OCI-LY1 (cell line): Measurements from ENCODE around the gene CDH23.

Experiments used
- H2AFZ ChIP-seq: fragments of 200-600 bp; sonication (generic), shearing (Covaris generic); 2 replicates; pipeline ENCODE4 v1.6.0; 2014; ENCODE audit warnings: antibody characterized with exemption, mild to moderate bottlenecking, low read length
- H3F3A ChIP-seq: fragments of 200-600 bp; sonication (generic), shearing (Covaris generic); 2 replicates; pipeline ENCODE4 v1.6.0; 2014; ENCODE audit warnings: mild to moderate bottlenecking, antibody characterized with exemption, low read length, moderate library complexity; ENCODE audit not compliant: insufficient read depth
- H3K27ac ChIP-seq: fragments of 200-600 bp; sonication (generic); 2 replicates; pipeline ENCODE4 v1.5.1; 2014; ENCODE audit warnings: low read length, mixed run types, mild to moderate bottlenecking, low read depth; ENCODE audit not compliant: poor library complexity, severe bottlenecking
- H3K27me3 ChIP-seq: fragments of 200-600 bp; sonication (generic); 2 replicates; pipeline ENCODE4 v1.6.0; 2014; ENCODE audit warnings: antibody characterized with exemption, mild to moderate bottlenecking, low read length, moderate library complexity; ENCODE audit not compliant: insufficient read depth
- H3K36me3 ChIP-seq: fragments of 200-600 bp; sonication (generic); 2 replicates; pipeline ENCODE4 v1.6.1; 2014; ENCODE audit warnings: mild to moderate bottlenecking, antibody characterized with exemption, low read length, moderate library complexity, mixed read lengths; ENCODE audit not compliant: insufficient read depth
- H3K4me1 ChIP-seq: fragments of 200-600 bp; sonication (generic); 2 replicates; pipeline ENCODE4 v1.5.1; 2014; ENCODE audit warnings: mild to moderate bottlenecking, low read length, moderate library complexity; ENCODE audit not compliant: insufficient read depth, severe bottlenecking
- H3K4me2 ChIP-seq: fragments of 200-600 bp; sonication (generic), shearing (Covaris generic); 2 replicates; pipeline ENCODE4 v1.6.1; 2014; ENCODE audit warnings: low read length
- H3K4me3 ChIP-seq: fragments of 200-600 bp; sonication (generic); 2 replicates; pipeline ENCODE4 v1.5.1; 2014; ENCODE audit warnings: low read length, low read depth, mild to moderate bottlenecking, mixed read lengths; ENCODE audit not compliant: poor library complexity, severe bottlenecking
- H3K79me2 ChIP-seq: fragments of 200-600 bp; shearing (Covaris generic); 2 replicates; pipeline ENCODE4 v1.6.1; 2016; ENCODE audit warnings: mixed run types, low read length, mixed read lengths; ENCODE audit not compliant: insufficient read depth
- H3K9ac ChIP-seq: fragments of 200-600 bp; sonication (generic), shearing (Covaris generic); 2 replicates; pipeline ENCODE4 v1.6.1; 2014; ENCODE audit warnings: mild to moderate bottlenecking, low read length, mixed read lengths
- H3K9me2 ChIP-seq: fragments of 200-600 bp; sonication (generic), shearing (Covaris generic); 2 replicates; pipeline ENCODE4 v1.6.1; 2014; ENCODE audit warnings: low read depth, mild to moderate bottlenecking, low read length, mixed read lengths
- H3K9me3 ChIP-seq: fragments of 200-600 bp; shearing (Covaris generic); 2 replicates; pipeline ENCODE4 v1.6.1; 2014; ENCODE audit warnings: low read length, mixed read lengths
- H4K20me1 ChIP-seq: fragments of 200-600 bp; sonication (generic), shearing (Covaris generic); 2 replicates; pipeline ENCODE4 v1.6.0; 2016; ENCODE audit warnings: mild to moderate bottlenecking, low read length; ENCODE audit not compliant: insufficient read depth
- CTCF ChIP-seq: fragments of 200-600 bp; sonication (generic), shearing (Covaris generic); IDR thresholded peaks from 2 replicates; pipeline ENCODE4 v1.5.1; 2017; ENCODE audit warnings: mild to moderate bottlenecking, antibody characterized with exemption, low read length, moderate library complexity, mixed read lengths
- EZH2 ChIP-seq: fragments of 200-600 bp; sonication (generic), shearing (Covaris generic); IDR thresholded peaks from 2 replicates; pipeline ENCODE4 v1.8.0; 2017; ENCODE audit warnings: borderline replicate concordance, mixed run types, mild to moderate bottlenecking, antibody characterized with exemption, low read length, moderate library complexity, mixed read lengths

CDH23 gene

GRCh38 chr10:71444284-71445054, 47.7 kb downstream of the CDH23 start:
- Histone ChIP-seq H3K79me2 (no peaks in the 10 kb centered on the region), H2AFZ (no peak overlapping the region), H3K4me3 (no peak overlapping the region), H3K4me1 (no peaks in the 10 kb centered on the region), H3K4me2 (no peak overlapping the region), H3K36me3 (no peaks in the 10 kb centered on the region), H3K9me3 (no peaks in the 10 kb centered on the region), H3K9me2 (no peaks in the 10 kb centered on the region), H4K20me1 (no peaks in the 10 kb centered on the region), H3K27ac (no peak overlapping the region), H3K9ac (no peak overlapping the region), H3K27me3 (peaks cover 6% of the 10 kb centered on the region; the same call in 1 of the 2 replicates), H3F3A (no peaks in the 10 kb centered on the region)
- TF ChIP-seq CTCF, result no peak
- no peak for TF ChIP-seq EZH2

- 0 out of 2 replicates have a peak, but pooled peaks cover 6% of the 10 kb centered on the region for H3K27me3 ChIP-seq
- H3K9me3 ChIP-seq, result no peaks in the 10 kb centered on the region
- no peak overlapping the region for H3K27ac ChIP-seq
- no peak overlapping the region for H2AFZ ChIP-seq
- no peak overlapping the region for H3K9ac ChIP-seq
- no peak overlapping the region for H3K4me2 ChIP-seq
- H3K4me1 ChIP-seq, result no peaks in the 10 kb centered on the region
- TF ChIP-seq EZH2, result no peak
- TF ChIP-seq CTCF, result no peak
- no peaks in the 10 kb centered on the region for H3K79me2 ChIP-seq
- no peaks in the 10 kb centered on the region for H3F3A ChIP-seq
- no peaks in the 10 kb centered on the region for H3K9me2 ChIP-seq
- no peaks in the 10 kb centered on the region for H3K36me3 ChIP-seq
- H4K20me1 ChIP-seq, result no peaks in the 10 kb centered on the region
- no peak overlapping the region for H3K4me3 ChIP-seq
Measured at GRCh38 chr10:71447676-71448075, 51.0 kb downstream of the CDH23 start.

GRCh38 chr10:71448146-71448545, 51.4 kb downstream of the CDH23 start:
- Histone ChIP-seq H3K27me3 (0 out of 2 replicates have a peak, but pooled peaks cover 6% of the 10 kb centered on the region), H3K9me3 (no peaks in the 10 kb centered on the region), H3K9ac (no peak overlapping the region), H4K20me1 (no peaks in the 10 kb centered on the region), H3K9me2 (no peaks in the 10 kb centered on the region), H3K4me3 (no peak overlapping the region), H3K27ac (no peak overlapping the region), H3K4me2 (no peak overlapping the region), H3K79me2 (no peaks in the 10 kb centered on the region), H3K4me1 (no peaks in the 10 kb centered on the region), H3F3A (no peaks in the 10 kb centered on the region), H3K36me3 (no peaks in the 10 kb centered on the region), H2AFZ (no peak overlapping the region)
- no peak for TF ChIP-seq CTCF
- no peak for TF ChIP-seq EZH2
